ENCODE data around the gene ULK4.

GRCh38 chr3:41532976-41533375, 428.9 kb downstream of the ULK4 start:
- no peak for TF ChIP-seq CTCF (conservative IDR thresholded peaks at IDR 0.05; ENCODE audit: low read length)
- no peak for TF ChIP-seq EZH2phosphoT487 (IDR thresholded peaks at IDR 0.05; ENCODE audit: borderline replicate concordance)
